Ovary (tissue), 9 donors: ENCODE measurements around the gene MYBPH. TPM values are rescaled to one million over a fixed set of nuclear protein-coding genes. Genes with fewer than 3 reads are reported as not detected.

Source experiments
- DNase-seq, 5 donors: peaks; one replicate each; pipeline ENCODE4 v3.0.0-alpha.2; 2019 to 2020
- H3K27ac ChIP-seq, 2 donors: fragments of 200-600 bp; one replicate each; pipeline versions ENCODE4 v1.5.1 to v1.8.0; 2019 to 2022
- H3K27me3 ChIP-seq: fragments of 200-600 bp; one replicate; pipeline ENCODE4 v1.8.0; 2022
- H3K36me3 ChIP-seq: fragments of 200-600 bp; sonication (generic); one replicate; pipeline ENCODE4 v1.5.1; 2019
- H3K4me1 ChIP-seq: one replicate; pipeline ENCODE4 v1.8.1; 2013; ENCODE audit warnings: mild to moderate bottlenecking, moderate library complexity; ENCODE audit not compliant: insufficient read depth
- H3K4me3 ChIP-seq: fragments of 200-600 bp; sonication (generic); one replicate; pipeline ENCODE4 v1.5.1; 2017
- H3K9me3 ChIP-seq, 2 donors: fragments of 200-600 bp in 1 of 2; sonication (generic) in 1 of 2; one replicate each; pipeline versions ENCODE4 v1.5.1 to v1.8.1; 2013 to 2019; ENCODE audit warnings: mild to moderate bottlenecking in 1 of 2, moderate library complexity in 1 of 2
- EP300 ChIP-seq: sonication (generic); formaldehyde crosslinking; IDR thresholded peaks from one replicate; pipeline ENCODE4 v1.6.1; 2017; ENCODE audit warnings: antibody characterized with exemption
- POLR2A ChIP-seq: fragments of 450-650 bp; IDR thresholded peaks from one replicate; pipeline ENCODE4 v1.6.1; 2017; ENCODE audit warnings: antibody characterized with exemption, mild to moderate bottlenecking, moderate library complexity
- WGBS, 3 donors: extraction: QIAGEN DNeasy Blood & Tissue Kit in 1 of 3; methylation state at CpG; one replicate each; pipeline versions ENCODE4 v1.1.5 to v1.1.7; 2013 to 2017; 5-methylcytosine and 5-hydroxymethylcytosine counted together
- intact Hi-C, 4 donors: fragments of 100-400 bp; cut with DNase I; formaldehyde crosslinking; loops; one replicate each; pipeline versions ENCODE4 v1.11.0 to v1.15.1; 2022 to 2023
- polyA plus RNA-seq, 2 donors: library from polyadenylated mRNA; stranded (reverse); fragments of 200-250 nt in 1 of 2; fragments of 350-450 nt in 1 of 2; fragmentation: Illumina TruSeq in 1 of 2; extraction: RNeasy Lipid Tissue Mini Kit (QIAGEN cat#74804) in 1 of 2; gene quantifications; one replicate each; pipeline ENCODE4 v1.2.3, GENCODE V29; 2013 to 2014
- total RNA-seq, 7 donors: library from RNA; depleted of rRNA in 2 of 7; stranded (reverse); fragments of >200 nt in 2 of 7; fragmentation: NEBNext Ultra II Directional in 3 of 7; extraction: Animal tissue kit (Norgen Biotek cat#: 25700) in 3 of 7; gene quantifications; one replicate each; pipeline versions ENCODE4 v1.1.0 to v1.2.4, GENCODE V29; 2016 to 2023
- TF ChIP-seq, protein P1 (sequence below), 3 donors: fragments of 450-650 bp in 2 of 3; fragments of 200-600 bp in 1 of 3; IDR thresholded peaks; one replicate each; pipeline versions ENCODE4 v1.5.1 to v1.8.0; 2016 to 2022; ENCODE audit warnings: antibody characterized with exemption in 3 of 3, mild to moderate bottlenecking in 1 of 3
- donor health status: DM: no; HTN: no; CAD: no; lungs with moderate emphysema.
- donor health status: DM: no; HTN: no; CAD: no.
- donor health status: Bipolar disorder and iron deficiency.
- donor health status: DM: yes; HTN: yes; CAD: no.
- donor health status: DM: no; HTN: no; CAD: no.
- donor health status: DM: yes; HTN: yes; CAD: no.

Gene MYBPH
- total and polyA plus RNA-seq, 9 donors = 0.04 to 0.27 (median 0.17) TPM; not detected in 5

DNA sequence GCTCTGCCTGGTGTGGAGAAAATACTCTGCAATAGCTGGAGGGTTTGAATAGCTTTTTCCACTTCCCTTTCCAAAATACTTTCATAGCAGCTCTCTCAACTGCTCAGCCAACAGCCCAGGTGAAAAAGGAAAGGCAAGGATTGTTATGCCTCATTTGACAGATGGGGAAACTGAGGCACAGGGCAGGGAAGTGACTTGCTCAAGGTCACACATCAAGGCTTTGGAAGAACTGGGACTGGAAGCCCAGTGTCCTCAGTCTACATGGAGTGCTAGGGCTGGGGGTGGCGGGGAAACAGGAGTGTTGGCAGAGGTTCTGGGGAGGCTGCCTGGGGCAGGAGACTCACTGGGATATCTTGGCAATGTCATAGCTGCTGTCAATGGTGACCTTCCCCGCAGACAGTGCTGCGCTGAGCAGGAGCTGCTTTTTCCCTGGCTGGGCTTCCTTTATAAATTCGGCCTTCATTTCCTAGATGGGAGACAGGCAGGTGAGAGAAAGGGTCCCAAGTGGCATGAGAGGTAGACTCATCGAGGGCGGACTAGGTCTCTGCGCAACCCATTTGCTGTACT is 6.8 kb upstream of the MYBPH start:
- no peak overlapping the region for H3K4me3 ChIP-seq
- DNase-seq = no peak
- intact Hi-C loops = no loop called here

GRCh38 chr1:203181586-203182386 is 6.2 kb upstream of the MYBPH start:
- WGBS, 3 donors = 62 to 64% (median 64%) methylated on average over 10 of the region's 10 CpGs
- DNase-seq = no peak
- TF ChIP-seq POLR2A (no peak), EP300 (no peak)
- TF ChIP-seq, protein P1, sequence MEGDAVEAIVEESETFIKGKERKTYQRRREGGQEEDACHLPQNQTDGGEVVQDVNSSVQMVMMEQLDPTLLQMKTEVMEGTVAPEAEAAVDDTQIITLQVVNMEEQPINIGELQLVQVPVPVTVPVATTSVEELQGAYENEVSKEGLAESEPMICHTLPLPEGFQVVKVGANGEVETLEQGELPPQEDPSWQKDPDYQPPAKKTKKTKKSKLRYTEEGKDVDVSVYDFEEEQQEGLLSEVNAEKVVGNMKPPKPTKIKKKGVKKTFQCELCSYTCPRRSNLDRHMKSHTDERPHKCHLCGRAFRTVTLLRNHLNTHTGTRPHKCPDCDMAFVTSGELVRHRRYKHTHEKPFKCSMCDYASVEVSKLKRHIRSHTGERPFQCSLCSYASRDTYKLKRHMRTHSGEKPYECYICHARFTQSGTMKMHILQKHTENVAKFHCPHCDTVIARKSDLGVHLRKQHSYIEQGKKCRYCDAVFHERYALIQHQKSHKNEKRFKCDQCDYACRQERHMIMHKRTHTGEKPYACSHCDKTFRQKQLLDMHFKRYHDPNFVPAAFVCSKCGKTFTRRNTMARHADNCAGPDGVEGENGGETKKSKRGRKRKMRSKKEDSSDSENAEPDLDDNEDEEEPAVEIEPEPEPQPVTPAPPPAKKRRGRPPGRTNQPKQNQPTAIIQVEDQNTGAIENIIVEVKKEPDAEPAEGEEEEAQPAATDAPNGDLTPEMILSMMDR (IDR thresholded peaks at IDR 0.05) = no peak
- intact Hi-C loops = no loop called here
- Histone ChIP-seq H3K4me3 (no peak overlapping the region), H3K9me3 (no peaks in the 10 kb centered on the region), H3K4me1 (peaks cover 2% of the 10 kb centered on the region), H3K36me3 (no peaks in the 10 kb centered on the region), H3K27ac (no peak overlapping the region), H3K27me3 (no peaks in the 10 kb centered on the region)

More for the DNA sequence above, 6.8 kb upstream of the MYBPH start:
- TF ChIP-seq, protein P1 (IDR thresholded peaks at IDR 0.05) = no peak
- no peak for TF ChIP-seq EP300
- H3K9me3 ChIP-seq = no peaks in the 10 kb centered on the region
- no peaks in the 10 kb centered on the region for H3K27me3 ChIP-seq
- peaks cover 5% of the 10 kb centered on the region for H3K4me1 ChIP-seq
- 90 to 97% (median 95%) methylated on average over 7 of the region's 7 CpGs for WGBS, 3 donors
- H3K36me3 ChIP-seq = no peaks in the 10 kb centered on the region
- H3K27ac ChIP-seq = no peak overlapping the region

- TF ChIP-seq EP300 (no peak), POLR2A (no peak)
- TF ChIP-seq, protein P1 (IDR thresholded peaks at IDR 0.05) = no peak
- 90 to 92% (median 90%) methylated on average over 11 of the region's 11 CpGs for WGBS, 3 donors
- H3K4me1 ChIP-seq = peaks cover 2% of the 10 kb centered on the region
- no peaks in the 10 kb centered on the region for H3K9me3 ChIP-seq
- H3K27ac ChIP-seq = no peak overlapping the region
- H3K27me3 ChIP-seq = no peaks in the 10 kb centered on the region
- H3K4me3 ChIP-seq = no peak overlapping the region
- intact Hi-C loops = no loop called here
- no peak for DNase-seq
- H3K36me3 ChIP-seq = no peaks in the 10 kb centered on the region
These were observed 5.1 kb upstream of the MYBPH start for GRCh38 chr1:203180611-203181330.

DNA sequence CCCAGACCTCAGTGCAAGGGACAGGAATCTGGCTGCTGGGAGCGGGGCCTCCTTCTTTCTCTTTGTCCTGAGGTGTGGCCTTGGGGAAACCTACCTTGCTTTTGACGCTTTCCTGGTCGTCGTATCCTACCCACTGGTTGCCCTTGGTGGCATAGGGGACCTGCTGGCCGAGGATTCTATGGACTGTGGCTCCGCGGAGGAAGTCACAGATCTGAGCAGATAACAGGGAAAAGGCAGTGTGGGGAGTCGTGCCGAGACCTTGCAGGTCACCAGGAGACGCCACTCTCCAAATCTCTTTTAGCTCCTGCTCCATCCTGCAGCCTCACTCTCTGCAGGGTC is 4.0 kb upstream of the MYBPH start:
- no peaks in the 10 kb centered on the region for H3K9me3 ChIP-seq
- no peaks in the 10 kb centered on the region for H3K27me3 ChIP-seq
- no peak overlapping the region for H3K27ac ChIP-seq
- H3K4me1 ChIP-seq = peaks cover 2% of the 10 kb centered on the region
- intact Hi-C loops = no loop called here
- DNase-seq = no peak
- H3K4me3 ChIP-seq = no peak overlapping the region
- WGBS, 3 donors = 91 to 94% (median 94%) methylated on average over 10 of the region's 10 CpGs
- no peak for TF ChIP-seq EP300
- TF ChIP-seq, protein P1 (IDR thresholded peaks at IDR 0.05) = no peak
- TF ChIP-seq POLR2A = no peak
- no peaks in the 10 kb centered on the region for H3K36me3 ChIP-seq
